ENCODE results near the gene CEP57. TPM values are rescaled to one million over a fixed set of nuclear protein-coding genes. Genes with fewer than 3 reads are reported as not detected.
A peak's percentile ranks its signal among the peaks of the same experiment; 100 is the strongest.

Gene CEP57
- total RNA-seq, 2 experiments from 2014 or later, result 43.5 to 46.6 TPM

GRCh38 chr11:95788921-95789505, 1.3 kb upstream of the CEP57 start:
- ChIA-PET POLR2A (interaction anchor here (0.6 to 5.2 kb wide), 40 partner anchors 9 to 1660 kb away, joined by 3 to 145 read pairs (median 9); partner anchors contain the start of genes CCDC82, CWC15, ENDOD1 and FUT4), CTCF (interaction anchor here (0.8 to 1.7 kb wide), 7 partner anchors 16 to 1166 kb away, joined by 3 to 6 read pairs (median 3); partner anchors contain the start of gene SESN3)
- Histone ChIP-seq H3K27ac (ENCODE audit: low read depth in 1 of 2, low read length in 2 of 2) (peak overlapping the region; percentile 99 to 100), H3K9me3 (ENCODE audit: control insufficient read depth in 1 of 2, insufficient read depth in 1 of 2, low read length in 2 of 2) (no peaks in the 10 kb centered on the region), H3K4me1 (ENCODE audit: insufficient read depth, low read length) (peaks cover 24% of the 10 kb centered on the region), H3K36me3 (ENCODE audit: insufficient read depth, low read length) (peaks cover 28% of the 10 kb centered on the region), H3K27me3 (ENCODE audit: control insufficient read depth in 1 of 2, insufficient read depth in 2 of 2, low read length in 2 of 2) (no peaks in the 10 kb centered on the region), H3K4me3 (ENCODE audit: low read length) (peak overlapping the region; percentile 93)
- Mint-ChIP-seq H3K27ac (peak overlapping the region; percentile 100), H3K4me1 (ENCODE audit: low read depth) (peaks cover 60% of the 10 kb centered on the region), H3K9me3 (no peaks in the 10 kb centered on the region), H3K36me3 (ENCODE audit: low read depth) (peaks cover 67% of the 10 kb centered on the region), H3K4me3 (peak overlapping the region; percentile 96), H3K27me3 (no peaks in the 10 kb centered on the region)
- TF ChIP-seq CTCF (IDR thresholded peaks at IDR 0.05), result no peak
- DNase-seq (peak in 10 of 14 experiments; percentile 8 to 69 (median 32)), ATAC-seq (ENCODE audit: poor library complexity) (no peak)
- intact Hi-C loops (cut with DNase I, micrococcal nuclease), result loop anchor here (2.0 to 10.0 kb wide), 4 partner anchors 557 to 2004 kb away; partner anchors contain the start of genes SESN3 (in 2 of the 2) and MED17 (in 1 of the 2)

GRCh38 chr11:95789506-95790122, 684 bp upstream of the CEP57 start, which contains the start of gene FAM76B:
Gene FAM76B (minus strand): TSS chr11:95789782. CDS start chr11:95789478, 304 bp downstream.
- ATAC-seq (ENCODE audit: poor library complexity) (peak; percentile 69), DNase-seq (peak; percentile 92 to 100 (median 96))
- ChIA-PET POLR2A (interaction anchor here (0.6 to 5.2 kb wide), 49 partner anchors 9 to 1661 kb away, joined by 3 to 145 read pairs (median 7); partner anchors contain the start of genes CCDC82, CWC15, ENDOD1 and FUT4), CTCF (interaction anchor here (0.9 to 1.7 kb wide), 6 partner anchors 21 to 1167 kb away, joined by 3 to 6 read pairs (median 4); partner anchors contain the start of gene SESN3)
- intact Hi-C loops (cut with DNase I, micrococcal nuclease), result loop anchor here (1.0 to 10.0 kb wide), 12 partner anchors 223 to 2005 kb away; partner anchors contain the start of genes SESN3 (in 2 of the 2), C11orf97 (in 1 of the 2), FUT4 (in 1 of the 2) and JRKL (in 1 of the 2)
- Histone ChIP-seq H3K4me1 (ENCODE audit: insufficient read depth, low read length) (peaks cover 24% of the 10 kb centered on the region), H3K27ac (ENCODE audit: low read depth in 1 of 2, low read length in 2 of 2) (peak within 1 kb of the TSS; percentile 99 to 100), H3K9me3 (ENCODE audit: control insufficient read depth in 1 of 2, insufficient read depth in 1 of 2, low read length in 2 of 2) (no peaks in the 10 kb centered on the region), H3K36me3 (ENCODE audit: insufficient read depth, low read length) (peaks cover 25% of the 10 kb centered on the region), H3K4me3 (ENCODE audit: low read length) (peak within 1 kb of the TSS; percentile 93), H3K27me3 (ENCODE audit: control insufficient read depth in 1 of 2, insufficient read depth in 2 of 2, low read length in 2 of 2) (no peaks in the 10 kb centered on the region)
- no peak for TF ChIP-seq CTCF (IDR thresholded peaks at IDR 0.05)
- peaks cover 63% of the 10 kb centered on the region for H3K4me1 Mint-ChIP-seq (ENCODE audit: low read depth)
- peaks cover 62% of the 10 kb centered on the region for H3K36me3 Mint-ChIP-seq (ENCODE audit: low read depth)
- peak within 1 kb of the TSS; percentile 100 for H3K27ac Mint-ChIP-seq
- no peaks in the 10 kb centered on the region for H3K9me3 Mint-ChIP-seq
- H3K27me3 Mint-ChIP-seq, result no peaks in the 10 kb centered on the region
- peak within 1 kb of the TSS; percentile 96 for H3K4me3 Mint-ChIP-seq
